Smooth muscle cell (in vitro differentiated cells): ENCODE measurements around the gene COX5A. TPM values are rescaled to one million over a fixed set of nuclear protein-coding genes. Genes with fewer than 3 reads are reported as not detected.
"Not testable (repeated sequence)": the region's sequence is repeated elsewhere in the genome, so short reads cannot be mapped to it uniquely, and the experiment has no call there.

ENCODE experiments used
- DNase-seq: peaks from one replicate; lab custom pipeline; 2025; ENCODE audit not compliant: unreplicated experiment; lab: John Stamatoyannopoulos, UW
- H2AFZ ChIP-seq: fragments of 200-600 bp; sonication (generic); 2 replicates; pipeline ENCODE4 v1.6.0; 2016; ENCODE audit warnings: antibody characterized with exemption, low read depth, mild to moderate bottlenecking
- H3F3A ChIP-seq: fragments of 200-600 bp; sonication (generic); 2 replicates; pipeline ENCODE4 v1.6.0; 2017; ENCODE audit warnings: antibody characterized with exemption, low read depth
- H3K27ac ChIP-seq: fragments of 200-600 bp; sonication (generic); 2 replicates; pipeline ENCODE4 v1.5.1; 2016; ENCODE audit warnings: low read depth, mild to moderate bottlenecking
- H3K27me3 ChIP-seq: fragments of 200-600 bp; sonication (generic); 2 replicates; pipeline ENCODE4 v1.6.1; 2016; ENCODE audit warnings: low read depth, mild to moderate bottlenecking
- H3K36me3 ChIP-seq: fragments of 200-600 bp; sonication (generic); 2 replicates; pipeline ENCODE4 v1.5.1; 2016; ENCODE audit warnings: low read depth
- H3K4me1 ChIP-seq: fragments of 200-600 bp; sonication (generic); 2 replicates; pipeline ENCODE4 v1.5.1; 2016; ENCODE audit warnings: low read depth
- H3K4me2 ChIP-seq: fragments of 200-600 bp; sonication (generic); 2 replicates; pipeline ENCODE4 v1.6.0; 2016; ENCODE audit warnings: mild to moderate bottlenecking
- H3K4me3 ChIP-seq: fragments of 200-600 bp; sonication (generic); 2 replicates; pipeline ENCODE4 v1.5.1; 2016; ENCODE audit warnings: mild to moderate bottlenecking
- H3K79me2 ChIP-seq: fragments of 200-600 bp; sonication (generic); 2 replicates; pipeline ENCODE4 v1.6.0; 2016; ENCODE audit warnings: low read depth, mild to moderate bottlenecking
- H3K9ac ChIP-seq: fragments of 200-600 bp; sonication (generic); 2 replicates; pipeline ENCODE4 v1.6.0; 2016; ENCODE audit warnings: low read depth
- H3K9me3 ChIP-seq: fragments of 200-600 bp; sonication (generic); replicated peaks from 2 replicates; pipeline ENCODE4 v1.5.1; 2016; ENCODE audit warnings: low read depth
- H4K20me1 ChIP-seq: fragments of 200-600 bp; sonication (generic); 2 replicates; pipeline ENCODE4 v1.6.0; 2016; ENCODE audit warnings: low read depth
- CTCF ChIP-seq: fragments of 200-600 bp; sonication (generic); IDR thresholded peaks from 2 replicates; pipeline ENCODE4 v1.5.1; 2017; ENCODE audit warnings: borderline replicate concordance, mild to moderate bottlenecking, antibody characterized with exemption; ENCODE audit not compliant: insufficient read depth, poor library complexity, severe bottlenecking
- WGBS: methylation state at CpG from one replicate; pipeline ENCODE4 v1.1.7; 2016; ENCODE audit warnings: low lambda C conversion rate; 5-methylcytosine and 5-hydroxymethylcytosine counted together
- polyA plus RNA-seq: library from polyadenylated mRNA; unstranded; fragments of >200 nt; fragmentation: Nextera tagmentation; extraction: Ambion mirVana; gene quantifications from 2 replicates; pipeline ENCODE4 v1.2.1, GENCODE V29; 2016
- total RNA-seq: library from RNA; depleted of rRNA; stranded (reverse); fragments of >200 nt; gene quantifications from 2 replicates; pipeline ENCODE4 v1.2.3, GENCODE V29; 2014

COX5A gene
- total and polyA plus RNA-seq, 2 experiments from 2014 or later: 154 to 325 TPM

DNA sequence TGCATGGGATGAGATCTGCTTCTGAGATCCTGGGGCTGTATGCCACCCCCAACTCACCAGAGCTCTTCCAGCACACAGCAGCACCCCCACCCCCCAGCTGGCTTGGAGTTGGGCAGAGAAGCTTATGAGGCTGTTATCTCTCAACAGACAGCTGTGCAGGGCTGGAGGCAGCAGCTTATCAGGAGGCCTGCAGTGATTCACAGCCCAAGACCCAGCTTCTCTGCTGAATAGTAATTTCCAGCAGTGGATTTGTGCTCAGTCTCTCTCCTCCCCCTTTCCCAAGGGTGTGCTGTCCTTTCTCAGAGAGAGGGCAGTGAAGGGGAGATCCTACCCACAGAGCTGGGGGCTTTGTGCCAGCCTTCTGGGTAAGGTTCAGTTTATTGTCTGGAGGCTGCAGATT is 16.6 kb upstream of the COX5A start:
- no peak overlapping the region for H2AFZ ChIP-seq
- H3K36me3 ChIP-seq: no peaks in the 10 kb centered on the region
- no peaks in the 10 kb centered on the region for H3K79me2 ChIP-seq
- H3K9me3 ChIP-seq: no peaks in the 10 kb centered on the region
- peaks cover 31% of the 10 kb centered on the region for H4K20me1 ChIP-seq
- peaks cover 23% of the 10 kb centered on the region for H3K4me1 ChIP-seq
- no peak overlapping the region for H3K9ac ChIP-seq
- peak overlapping the region; percentile 68 for H3K27ac ChIP-seq
- DNase-seq: peak; percentile 59
- peak overlapping the region; percentile 60 for H3K4me3 ChIP-seq
- peak overlapping the region; percentile 96 for H3K4me2 ChIP-seq
- peaks cover 18% of the 10 kb centered on the region for H3F3A ChIP-seq
- peaks cover 6% of the 10 kb centered on the region for H3K27me3 ChIP-seq
- no peak for TF ChIP-seq CTCF

DNA sequence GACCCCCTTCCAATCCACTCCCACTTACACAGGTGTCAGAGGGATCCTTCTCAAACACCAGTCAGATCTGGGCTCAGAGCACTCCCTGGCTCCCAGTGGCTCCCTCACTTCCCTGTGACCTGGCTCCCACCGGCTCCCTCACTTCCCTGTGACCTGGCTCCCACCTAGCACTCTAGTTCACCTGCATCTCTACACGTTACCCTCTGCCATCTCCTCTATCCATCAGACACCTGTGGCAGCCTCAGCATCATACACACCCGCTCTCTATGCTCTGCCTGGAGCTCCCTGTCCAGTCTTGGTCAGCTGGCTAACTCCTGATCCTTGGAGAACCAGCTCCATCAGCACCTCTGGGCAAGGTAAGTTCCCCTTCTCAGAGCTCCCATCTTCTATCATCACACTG is 13.1 kb upstream of the COX5A start:
- Histone ChIP-seq H4K20me1 (peaks cover 32% of the 10 kb centered on the region), H3K27ac (no peak overlapping the region), H2AFZ (no peak overlapping the region), H3K27me3 (no peaks in the 10 kb centered on the region), H3F3A (peaks cover 11% of the 10 kb centered on the region), H3K4me2 (no peak overlapping the region), H3K36me3 (no peaks in the 10 kb centered on the region), H3K4me1 (peaks cover 10% of the 10 kb centered on the region), H3K9me3 (no peaks in the 10 kb centered on the region), H3K9ac (no peak overlapping the region), H3K79me2 (no peaks in the 10 kb centered on the region), H3K4me3 (no peak overlapping the region)
- TF ChIP-seq CTCF: no peak
- 80% methylated on average over 3 of the region's 3 CpGs for WGBS
- DNase-seq: no peak

DNA sequence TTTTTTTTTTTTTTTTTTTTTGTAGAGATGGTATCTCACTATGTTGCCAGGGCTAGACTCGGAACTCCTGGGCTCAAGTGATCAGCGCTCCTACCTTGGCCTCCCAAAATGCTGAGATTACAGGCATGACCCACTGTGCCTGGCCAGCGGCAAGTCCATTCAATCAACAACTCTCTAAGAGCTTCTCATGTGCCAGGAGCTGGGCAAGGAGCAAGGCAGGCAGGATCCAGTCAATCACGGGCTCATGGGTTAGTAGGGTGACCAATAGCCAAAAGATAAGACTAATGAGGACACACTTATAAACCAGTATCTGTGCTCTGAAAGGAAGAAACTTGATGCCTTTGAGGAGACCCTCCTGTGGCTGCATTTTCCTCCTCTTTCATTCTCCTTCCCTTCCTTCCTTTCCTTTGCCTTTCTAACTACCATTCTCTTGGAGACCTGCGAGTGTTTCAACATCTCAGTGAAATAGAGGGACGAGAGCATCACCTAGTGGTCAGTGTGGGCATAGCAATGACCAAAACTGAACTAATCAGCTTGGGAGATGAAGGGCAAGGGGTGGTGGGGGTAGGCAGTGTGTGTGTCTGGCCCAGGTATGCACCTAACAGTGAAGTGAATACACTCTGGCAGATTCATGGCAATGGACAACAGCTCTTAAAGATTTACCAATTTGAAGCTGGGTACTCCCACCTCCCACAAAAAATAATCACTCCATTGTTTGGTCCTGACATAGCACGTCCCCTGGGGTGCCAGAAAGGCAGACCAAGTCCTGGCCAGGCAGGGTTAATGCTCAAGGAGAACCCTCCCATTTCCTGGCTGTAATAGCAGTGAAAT is 12.4 kb upstream of the COX5A start:
- Histone ChIP-seq H2AFZ (no peak overlapping the region), H3K27ac (no peak overlapping the region), H3F3A (peaks cover 11% of the 10 kb centered on the region), H3K9ac (no peak overlapping the region), H3K79me2 (no peaks in the 10 kb centered on the region), H3K4me1 (peaks cover 7% of the 10 kb centered on the region), H3K4me3 (no peak overlapping the region), H3K36me3 (no peaks in the 10 kb centered on the region), H3K4me2 (peak overlapping the region; percentile 6), H3K27me3 (no peaks in the 10 kb centered on the region), H4K20me1 (peaks cover 32% of the 10 kb centered on the region), H3K9me3 (no peaks in the 10 kb centered on the region)
- peak; percentile 94 for TF ChIP-seq CTCF
- 43% methylated on average over 7 of the region's 7 CpGs for WGBS
- peak; percentile 44 for DNase-seq

GRCh38 chr15:74937272-74937589 is 642 bp downstream of the COX5A start:
- Histone ChIP-seq H4K20me1 (peaks cover 38% of the 10 kb centered on the region), H3K4me1 (peaks cover 13% of the 10 kb centered on the region), H3K4me3 (peak overlapping the region; percentile 93), H3K9me3 (no peaks in the 10 kb centered on the region), H3K4me2 (peak overlapping the region; percentile 95), H3K79me2 (peaks cover 54% of the 10 kb centered on the region), H3F3A (peaks cover 5% of the 10 kb centered on the region), H2AFZ (peak overlapping the region; percentile 77), H3K27ac (peak overlapping the region; percentile 78), H3K36me3 (no peaks in the 10 kb centered on the region), H3K27me3 (no peaks in the 10 kb centered on the region), H3K9ac (peak overlapping the region; percentile 92)
- no peak for TF ChIP-seq CTCF
- under 1% methylated on average over 18 of the region's 18 CpGs for WGBS
- no peak for DNase-seq

DNA sequence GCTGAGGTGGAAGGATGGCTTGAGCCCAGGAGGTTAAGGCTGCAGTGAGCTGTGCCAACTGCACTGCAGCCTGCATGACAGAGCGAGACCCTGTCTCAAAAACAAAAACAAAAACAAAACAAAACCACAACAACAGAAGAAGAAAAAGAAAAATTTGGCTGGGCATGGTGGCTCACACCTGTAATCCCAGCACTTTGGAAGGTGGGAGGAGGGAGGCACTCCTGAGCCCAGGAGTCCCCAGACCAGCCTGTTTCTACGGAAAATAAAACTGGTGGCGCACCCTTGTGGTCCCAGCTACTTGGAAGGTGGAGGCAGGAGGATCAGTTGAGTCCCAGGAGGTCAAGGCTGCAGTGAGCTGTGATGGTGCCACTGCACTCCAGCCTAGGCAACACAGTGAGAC is 2.7 kb downstream of the COX5A start:
- WGBS: 90% methylated on average over 3 of the region's 3 CpGs
- H2AFZ ChIP-seq, H3K27me3 ChIP-seq, H3K9me3 ChIP-seq, DNase-seq, H3K4me3 ChIP-seq, H3K36me3 ChIP-seq, H3F3A ChIP-seq, H3K27ac ChIP-seq, H3K4me2 ChIP-seq, H3K9ac ChIP-seq: not testable (repeated sequence)
- Histone ChIP-seq H4K20me1 (peaks cover 45% of the 10 kb centered on the region), H3K4me1 (peaks cover 13% of the 10 kb centered on the region), H3K79me2 (peaks cover 65% of the 10 kb centered on the region)
